HG03460 (cell line): ENCODE data around the gene MYOD1.

ENCODE experiments used
- ATAC-seq: cut with Tn5 transposase; IDR thresholded peaks from one replicate; pipeline ENCODE4 v1.9.1; 2021; ENCODE audit not compliant: unreplicated experiment

The MYOD1 gene

DNA sequence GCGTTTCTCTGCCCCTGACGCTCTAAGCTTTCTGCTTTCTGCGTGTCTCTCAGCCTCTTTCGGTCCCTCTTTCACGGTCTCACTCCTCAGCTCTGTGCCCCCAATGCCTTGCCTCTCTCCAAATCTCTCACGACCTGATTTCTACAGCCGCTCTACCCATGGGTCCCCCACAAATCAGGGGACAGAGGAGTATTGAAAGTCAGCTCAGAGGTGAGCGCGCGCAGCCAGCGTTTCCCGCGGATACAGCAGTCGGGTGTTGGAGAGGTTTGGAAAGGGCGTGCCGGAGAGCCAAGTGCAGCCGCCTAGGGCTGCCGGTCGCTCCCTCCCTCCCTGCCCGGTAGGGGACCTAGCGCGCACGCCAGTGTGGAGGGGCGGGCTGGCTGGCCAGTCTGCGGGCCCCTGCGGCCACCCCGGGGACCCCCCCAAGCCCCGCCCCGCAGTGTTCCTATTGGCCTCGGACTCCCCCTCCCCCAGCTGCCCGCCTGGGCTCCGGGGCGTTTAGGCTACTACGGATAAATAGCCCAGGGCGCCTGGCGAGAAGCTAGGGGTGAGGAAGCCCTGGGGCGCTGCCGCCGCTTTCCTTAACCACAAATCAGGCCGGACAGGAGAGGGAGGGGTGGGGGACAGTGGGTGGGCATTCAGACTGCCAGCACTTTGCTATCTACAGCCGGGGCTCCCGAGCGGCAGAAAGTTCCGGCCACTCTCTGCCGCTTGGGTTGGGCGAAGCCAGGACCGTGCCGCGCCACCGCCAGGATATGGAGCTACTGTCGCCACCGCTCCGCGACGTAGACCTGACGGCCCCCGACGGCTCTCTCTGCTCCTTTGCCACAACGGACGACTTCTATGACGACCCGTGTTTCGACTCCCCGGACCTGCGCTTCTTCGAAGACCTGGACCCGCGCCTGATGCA, at the start of gene MYOD1:
TSS of gene MYOD1 (plus strand) at position 544 of the 910 bp plus-strand sequence. CDS start at position 756, 212 bp downstream.
- no peak for ATAC-seq

DNA sequence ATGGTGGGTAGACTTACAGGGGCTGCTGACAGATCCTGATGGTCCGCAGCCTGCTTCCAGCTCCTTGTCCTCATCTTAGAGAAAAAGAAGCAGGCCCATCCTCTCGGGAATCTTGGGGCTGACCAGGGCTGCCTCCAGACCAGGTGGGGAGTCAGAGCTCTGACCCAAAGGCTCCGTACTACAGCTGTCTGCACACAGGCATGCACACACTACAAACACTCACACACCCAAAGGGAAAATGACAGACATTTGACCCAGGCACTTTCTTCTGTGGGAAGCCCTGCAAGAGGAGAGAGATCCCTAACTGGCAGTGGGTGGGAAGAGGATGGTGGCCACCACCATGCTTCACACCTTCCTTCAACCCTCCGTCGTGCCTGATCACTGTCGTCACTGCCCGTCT, 46.9 kb upstream of the MYOD1 start:
- no peak for ATAC-seq

DNA sequence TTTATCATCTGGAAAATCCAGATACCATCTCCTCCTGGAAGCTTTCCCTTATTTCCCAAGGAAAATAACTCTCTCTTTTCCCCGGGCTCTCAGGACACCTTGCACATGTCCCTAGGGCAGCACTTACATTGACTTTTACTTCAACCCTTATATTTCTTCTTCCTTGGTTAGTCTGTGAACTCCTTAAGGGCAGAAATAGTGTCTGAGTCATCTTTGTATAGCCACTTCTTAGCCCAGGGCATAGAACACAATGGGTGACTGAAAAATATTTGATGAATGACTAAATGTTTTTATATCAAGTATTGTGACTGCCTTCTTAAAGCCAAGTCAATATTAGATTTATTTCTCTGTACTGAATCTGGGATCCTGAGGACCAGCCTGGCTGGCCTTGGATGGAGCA, 45.4 kb upstream of the MYOD1 start:
- ATAC-seq = no peak

DNA sequence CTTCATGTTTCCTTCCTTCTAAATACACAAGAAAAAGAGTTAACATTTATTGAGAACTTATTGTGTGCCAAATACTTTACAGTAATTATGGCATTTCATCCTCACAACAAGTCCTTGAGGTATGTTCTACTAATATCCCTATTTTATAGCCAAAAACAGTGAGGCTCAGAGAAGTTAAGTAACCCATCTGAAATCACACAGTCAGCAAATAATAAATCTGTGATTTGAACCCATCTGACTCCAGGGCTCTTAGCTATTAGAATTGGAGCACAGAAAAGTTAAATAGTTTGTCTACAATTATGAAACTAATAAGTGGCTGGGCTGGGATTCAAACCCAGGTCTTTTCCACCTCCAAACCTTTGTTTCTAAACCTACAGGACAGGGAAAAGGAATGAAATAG, 36.5 kb upstream of the MYOD1 start:
- ATAC-seq = no peak

GRCh38 chr11:17683377-17684161, 35.8 kb upstream of the MYOD1 start:
- ATAC-seq = no peak

DNA sequence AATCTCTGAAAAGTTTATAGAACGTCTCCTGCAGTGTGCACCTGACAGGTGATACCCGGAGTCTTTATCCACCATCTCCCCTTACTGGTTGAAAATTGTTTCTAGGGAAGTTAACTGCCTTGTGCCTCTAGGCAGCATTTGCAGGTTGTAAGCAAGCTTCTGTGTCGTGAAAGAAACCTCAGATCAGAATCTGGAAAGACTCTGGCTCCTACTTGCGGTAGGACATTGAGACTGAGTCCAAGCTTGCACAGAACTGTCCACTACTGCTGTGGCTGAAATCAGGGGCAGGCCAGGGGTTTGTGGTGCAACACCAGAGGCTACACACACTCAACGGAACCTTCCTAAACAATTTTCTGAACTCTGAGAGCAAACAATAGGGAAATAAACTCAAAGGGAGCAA, 34.8 kb upstream of the MYOD1 start:
- ATAC-seq = no peak

DNA sequence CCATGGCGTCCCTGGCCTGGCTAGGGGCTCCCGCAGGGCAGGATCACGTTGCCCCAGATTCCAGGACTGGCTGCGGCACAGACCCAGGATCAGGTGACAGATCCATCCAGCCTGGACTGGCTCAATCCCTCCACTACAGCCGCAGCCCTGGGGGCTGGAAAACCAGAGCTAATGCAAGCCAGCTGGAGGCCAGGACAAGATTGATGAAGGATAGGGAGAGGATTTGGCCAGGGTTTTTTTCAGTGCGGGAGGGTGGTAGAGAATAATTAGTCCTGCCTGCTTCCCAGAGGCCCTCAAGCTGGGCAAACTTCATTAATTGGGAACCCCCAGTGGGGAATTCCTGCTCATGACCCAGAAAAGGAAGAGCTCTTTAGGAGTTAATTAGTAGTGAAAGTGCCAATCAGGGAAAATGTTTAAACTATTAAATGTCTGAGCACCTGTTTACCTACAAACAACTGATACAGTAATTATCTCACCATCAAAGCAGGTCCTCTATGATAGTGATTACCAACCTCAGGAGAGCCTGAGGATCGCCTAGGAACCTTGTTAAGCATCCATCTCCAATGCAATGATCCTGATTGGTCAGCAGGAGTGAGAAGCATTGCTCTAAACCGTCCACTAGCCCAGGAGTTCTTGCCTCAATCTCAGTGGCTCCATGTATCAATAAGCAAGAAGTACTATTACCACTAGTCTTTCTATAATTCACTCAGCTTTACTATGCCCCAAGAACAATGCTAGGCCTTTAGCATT, 33.0 kb upstream of the MYOD1 start:
- no peak for ATAC-seq

- ATAC-seq = no peak
Measured at GRCh38 chr11:17687946-17688670, 31.3 kb upstream of the MYOD1 start.

- ATAC-seq = no peak
Measured at GRCh38 chr11:17691550-17691949, 27.8 kb upstream of the MYOD1 start.

- ATAC-seq = no peak
Measured at GRCh38 chr11:17691976-17692375, 27.4 kb upstream of the MYOD1 start.

GRCh38 chr11:17692931-17693330, 26.4 kb upstream of the MYOD1 start:
- no peak for ATAC-seq

DNA sequence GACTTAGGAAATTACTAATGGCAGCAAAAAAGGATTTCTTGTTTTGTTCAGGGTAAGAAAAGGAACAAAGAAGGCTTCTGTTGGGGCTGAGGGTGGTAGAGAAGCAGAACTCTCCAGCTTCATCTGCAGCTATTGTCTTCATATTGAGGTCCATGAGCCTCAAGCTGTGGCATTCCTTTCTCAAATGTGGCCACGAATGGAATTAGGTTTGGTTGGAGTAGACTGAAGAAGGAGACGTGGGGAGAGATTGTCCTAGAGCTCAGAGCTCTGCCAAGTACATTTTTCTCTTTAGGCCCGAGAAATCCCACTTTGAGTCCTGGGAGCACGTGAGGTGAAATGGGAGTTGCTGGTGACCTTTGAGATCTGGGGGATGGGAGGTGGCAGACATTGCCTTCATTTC, 25.8 kb upstream of the MYOD1 start:
- ATAC-seq = no peak

DNA sequence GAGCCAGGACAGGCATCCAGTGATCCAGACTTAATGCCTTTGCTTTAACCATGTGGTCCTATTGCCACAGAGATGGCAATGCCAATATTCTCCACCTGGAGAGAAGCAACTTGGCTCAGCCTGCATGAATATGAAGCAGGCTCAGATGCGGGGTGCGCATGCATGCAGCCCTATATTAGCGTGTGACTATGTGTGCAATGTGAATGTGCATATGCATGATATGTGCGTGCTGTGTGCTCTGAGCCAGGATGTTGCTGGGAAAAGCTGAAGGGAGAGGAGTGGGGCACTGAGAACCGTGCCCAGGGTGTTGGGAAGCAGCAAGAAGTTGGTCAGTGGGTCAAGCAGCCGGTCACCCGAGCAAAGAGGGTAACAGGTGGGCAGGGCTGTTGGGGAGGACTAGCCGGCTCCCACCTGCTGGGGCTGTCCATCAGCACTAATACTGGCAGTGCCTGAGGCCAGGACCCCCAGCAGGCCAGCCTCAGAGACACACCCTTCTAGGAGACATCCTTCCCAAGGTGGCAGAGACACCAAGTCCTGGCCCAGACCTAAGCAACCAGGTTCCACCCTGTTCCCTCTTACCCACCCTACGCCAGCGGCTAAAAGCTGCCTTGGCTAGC, 24.8 kb upstream of the MYOD1 start:
- no peak for ATAC-seq

GRCh38 chr11:17695454-17696441, 23.6 kb upstream of the MYOD1 start:
- ATAC-seq = no peak

DNA sequence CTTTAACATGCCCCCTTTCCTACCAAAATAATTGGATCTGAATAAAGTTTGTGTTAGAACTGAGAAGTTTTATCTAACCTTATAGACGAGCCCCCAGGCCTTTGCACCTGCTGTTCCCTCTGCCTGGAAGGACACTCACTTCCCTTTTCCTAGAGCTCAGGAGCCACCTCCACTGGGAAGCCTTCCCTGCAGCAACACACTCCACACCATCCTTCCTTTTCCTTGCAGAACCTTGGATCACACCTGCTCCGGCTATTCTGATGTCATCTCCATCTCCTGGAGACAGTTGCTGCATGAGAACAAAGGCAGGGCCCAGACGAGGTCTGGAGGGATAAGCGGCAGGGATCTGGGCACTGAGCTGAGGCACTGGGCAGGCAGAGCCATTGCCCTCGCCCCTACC, 22.6 kb upstream of the MYOD1 start:
- ATAC-seq = no peak

GRCh38 chr11:17697175-17697949, 22.0 kb upstream of the MYOD1 start:
- no peak for ATAC-seq

DNA sequence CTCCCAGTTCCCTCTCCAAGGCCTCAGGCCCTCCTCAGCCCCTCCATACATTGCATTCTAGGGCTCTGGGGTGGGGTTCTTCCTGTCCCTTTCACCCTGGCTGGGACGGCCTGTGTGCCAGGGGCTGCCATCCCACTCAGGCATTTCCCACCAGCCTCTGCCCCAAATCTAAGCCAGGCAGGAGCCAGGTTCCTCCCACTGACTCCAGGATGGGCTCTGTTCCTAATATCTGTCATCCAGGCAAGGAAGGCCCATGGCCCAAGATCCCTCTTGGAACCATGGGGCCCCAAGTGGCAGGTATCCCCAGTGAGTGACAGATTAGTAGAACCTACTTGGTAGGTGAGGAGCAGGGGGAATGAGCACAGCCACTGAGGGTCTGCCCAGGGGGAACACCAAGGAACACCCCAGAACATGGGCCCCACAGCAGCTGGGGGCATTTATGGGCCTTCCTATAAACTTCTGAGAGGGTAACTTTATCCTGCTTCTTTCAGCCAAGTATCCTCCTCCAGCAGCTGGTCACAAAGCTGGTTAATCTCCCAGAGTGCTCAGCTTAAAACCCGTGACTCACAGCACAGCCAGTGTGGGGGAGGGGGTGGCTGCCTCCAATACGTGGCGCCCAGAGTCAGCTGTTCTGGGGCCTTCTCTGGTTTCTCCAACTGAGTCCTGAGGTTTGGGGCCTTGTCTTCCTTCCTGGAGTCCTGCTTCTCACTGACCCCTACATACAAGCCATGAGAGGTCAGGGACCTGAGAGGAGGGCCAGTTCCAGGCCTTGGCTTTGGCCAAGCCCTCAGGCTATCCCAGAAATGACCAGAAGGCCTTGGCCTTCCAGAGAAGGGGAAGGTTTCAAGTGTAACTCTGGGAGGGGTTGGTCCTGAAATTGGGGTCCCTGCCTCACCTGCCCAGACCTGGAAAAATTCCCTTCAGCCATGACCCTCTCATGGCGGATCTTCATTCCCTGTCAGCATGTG, 19.9 kb upstream of the MYOD1 start:
- ATAC-seq = no peak
